Limb (tissue), 2 donors: Measurements from ENCODE around the gene ULK1.

Experiments used
- DNase-seq, 2 donors: peaks; one replicate each; pipeline ENCODE4 v3.0.0-alpha.2; 2016; ENCODE audit errors: extremely low spot score in 2 of 2

The ULK1 gene

GRCh38 chr12:131962069-131962468 lies 67.6 kb downstream of the ULK1 start:
- no peak for DNase-seq

GRCh38 chr12:131963381-131963780 lies 69.0 kb downstream of the ULK1 start:
- no peak for DNase-seq

GRCh38 chr12:131965073-131965472 lies 70.7 kb downstream of the ULK1 start:
- DNase-seq: no peak

- DNase-seq: no peak
Measured at GRCh38 chr12:131971226-131971625, 76.8 kb downstream of the ULK1 start.
